ENCODE results near the gene ZW10.

GRCh38 chr11:113771964-113772363, 1.5 kb downstream of the ZW10 start:
- TF ChIP-seq CTCF (IDR thresholded peaks at IDR 0.05 in 4 of 5, conservative IDR thresholded peaks at IDR 0.05 in 1 of 5) (no peak), POLR2A (IDR thresholded peaks at IDR 0.05) (no peak)
